Astrocyte (in vitro differentiated cells and primary cell): ENCODE measurements around the gene C1GALT1.

Experiments
- CTCF ChIP-seq: IDR thresholded peaks from 2 replicates; pipeline ENCODE4 v1.5.1; 2011; ENCODE audit warnings: low read depth, mild to moderate bottlenecking, inconsistent platforms, low read length, moderate library complexity; ENCODE audit not compliant: insufficient read depth
- EZH2 ChIP-seq: IDR thresholded peaks from 2 replicates; pipeline ENCODE4 v1.6.1; 2012; ENCODE audit warnings: mild to moderate bottlenecking, low read length, inconsistent platforms; ENCODE audit not compliant: insufficient read depth

DNA sequence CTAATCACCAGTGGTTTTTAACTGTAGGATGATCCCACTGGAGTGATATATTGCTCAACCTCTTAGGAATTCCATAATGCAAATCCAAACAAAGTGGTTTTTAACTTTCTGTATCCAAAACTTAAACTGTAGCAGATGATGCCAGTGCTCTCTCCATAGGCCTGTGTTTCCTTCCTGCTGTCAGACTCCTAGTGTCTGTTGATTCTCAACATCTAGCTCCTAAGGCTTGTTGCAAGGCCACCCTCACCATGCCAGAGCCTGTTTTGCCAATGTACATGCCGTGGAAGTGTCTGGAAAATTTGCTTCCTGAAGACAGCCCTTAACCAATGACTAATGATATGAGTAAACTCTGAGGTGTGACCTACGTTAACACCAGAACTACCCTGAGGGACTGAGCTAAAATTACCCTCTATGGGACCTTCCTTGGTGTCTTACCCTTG lies 39.3 kb downstream of the C1GALT1 start:
- TF ChIP-seq CTCF = no peak
- TF ChIP-seq EZH2 = no peak
